ENCODE data around the gene MAN1C1. TPM values are rescaled to one million over a fixed set of nuclear protein-coding genes. Genes with fewer than 3 reads are reported as not detected.

MAN1C1 gene
- total RNA-seq, 2 donors from 2014 or later, result 0.88 to 2.5 TPM

- no peak for ATAC-seq
- H3K27ac Mint-ChIP-seq, result no peak overlapping the region
- H3K4me1 Mint-ChIP-seq (ENCODE audit: low read depth in 2 of 2), result peaks cover 8 to 9% of the 10 kb centered on the region in 2 donors
- no peak overlapping the region for H3K4me3 Mint-ChIP-seq
- no peak for DNase-seq (ENCODE audit: low spot score)
- no peaks in the 10 kb centered on the region for H3K9me3 Mint-ChIP-seq
- peaks cover 0 to 3% of the 10 kb centered on the region in 2 donors for H3K27me3 Mint-ChIP-seq
- no peaks in the 10 kb centered on the region for H3K36me3 Mint-ChIP-seq
Observed at GRCh38 chr1:25804964-25805862, 188.6 kb downstream of the MAN1C1 start.

- H3K27me3 Mint-ChIP-seq, result peaks cover 0 to 3% of the 10 kb centered on the region in 2 donors
- no peaks in the 10 kb centered on the region for H3K36me3 Mint-ChIP-seq
- no peak for ATAC-seq
- no peak overlapping the region for H3K27ac Mint-ChIP-seq
- no peak overlapping the region for H3K4me3 Mint-ChIP-seq
- H3K4me1 Mint-ChIP-seq (ENCODE audit: low read depth in 2 of 2), result peaks cover 2 to 5% of the 10 kb centered on the region in 2 donors
- DNase-seq (ENCODE audit: low spot score), result no peak
- H3K9me3 Mint-ChIP-seq, result no peaks in the 10 kb centered on the region
Observed at GRCh38 chr1:25805863-25806225, 189.3 kb downstream of the MAN1C1 start.

GRCh38 chr1:25806418-25806817, 189.8 kb downstream of the MAN1C1 start:
- DNase-seq (ENCODE audit: low spot score) (peak; percentile 8), ATAC-seq (no peak)
- Mint-ChIP-seq H3K27ac (no peak overlapping the region), H3K4me3 (no peak overlapping the region), H3K27me3 (peaks cover 0 to 3% of the 10 kb centered on the region in 2 donors), H3K36me3 (no peaks in the 10 kb centered on the region), H3K4me1 (ENCODE audit: low read depth in 2 of 2) (peaks cover 0 to 5% of the 10 kb centered on the region in 2 donors), H3K9me3 (no peaks in the 10 kb centered on the region)

GRCh38 chr1:25807480-25808390, 191.1 kb downstream of the MAN1C1 start:
- H3K9me3 Mint-ChIP-seq, result no peaks in the 10 kb centered on the region
- peaks cover 0 to 5% of the 10 kb centered on the region in 2 donors for H3K4me1 Mint-ChIP-seq (ENCODE audit: low read depth in 2 of 2)
- H3K27ac Mint-ChIP-seq, result no peak overlapping the region
- no peaks in the 10 kb centered on the region for H3K36me3 Mint-ChIP-seq
- H3K27me3 Mint-ChIP-seq, result no peaks in the 10 kb centered on the region
- no peak for DNase-seq (ENCODE audit: low spot score)
- ATAC-seq, result peak in 1 of 2 donors; percentile 43
- no peak overlapping the region for H3K4me3 Mint-ChIP-seq

GRCh38 chr1:25808481-25809244, 192.1 kb downstream of the MAN1C1 start:
- no peak for DNase-seq (ENCODE audit: low spot score)
- no peak overlapping the region for H3K27ac Mint-ChIP-seq
- H3K4me1 Mint-ChIP-seq (ENCODE audit: low read depth in 2 of 2), result peaks cover 0 to 8% of the 10 kb centered on the region in 2 donors
- H3K9me3 Mint-ChIP-seq, result no peaks in the 10 kb centered on the region
- H3K36me3 Mint-ChIP-seq, result no peaks in the 10 kb centered on the region
- no peaks in the 10 kb centered on the region for H3K27me3 Mint-ChIP-seq
- no peak overlapping the region for H3K4me3 Mint-ChIP-seq
- no peak for ATAC-seq

- Mint-ChIP-seq H3K4me1 (ENCODE audit: low read depth in 2 of 2) (peaks cover 0 to 8% of the 10 kb centered on the region in 2 donors), H3K36me3 (no peaks in the 10 kb centered on the region), H3K9me3 (no peaks in the 10 kb centered on the region), H3K27ac (no peak overlapping the region), H3K27me3 (no peaks in the 10 kb centered on the region), H3K4me3 (no peak overlapping the region)
- no peak for ATAC-seq
- no peak for DNase-seq (ENCODE audit: low spot score)
Observed at GRCh38 chr1:25809283-25809926, 192.8 kb downstream of the MAN1C1 start.

- Mint-ChIP-seq H3K36me3 (no peaks in the 10 kb centered on the region), H3K4me1 (ENCODE audit: low read depth in 2 of 2) (peaks cover 0 to 11% of the 10 kb centered on the region in 2 donors), H3K4me3 (no peak overlapping the region), H3K9me3 (no peaks in the 10 kb centered on the region), H3K27me3 (no peaks in the 10 kb centered on the region), H3K27ac (no peak overlapping the region)
- ATAC-seq (no peak), DNase-seq (ENCODE audit: low spot score) (no peak)
Observed at GRCh38 chr1:25809929-25810328, 193.3 kb downstream of the MAN1C1 start.

GRCh38 chr1:25810341-25811299, 194.0 kb downstream of the MAN1C1 start:
- DNase-seq (ENCODE audit: low spot score) (peak; percentile 82), ATAC-seq (peak; percentile 71 to 82)
- H3K9me3 Mint-ChIP-seq, result no peaks in the 10 kb centered on the region
- no peaks in the 10 kb centered on the region for H3K36me3 Mint-ChIP-seq
- no peak overlapping the region for H3K27ac Mint-ChIP-seq
- H3K4me1 Mint-ChIP-seq (ENCODE audit: low read depth in 2 of 2), result peaks cover 0 to 12% of the 10 kb centered on the region in 2 donors
- H3K4me3 Mint-ChIP-seq, result no peak overlapping the region
- no peaks in the 10 kb centered on the region for H3K27me3 Mint-ChIP-seq

GRCh38 chr1:25811384-25812082, 194.9 kb downstream of the MAN1C1 start:
- Mint-ChIP-seq H3K27ac (no peak overlapping the region), H3K4me1 (ENCODE audit: low read depth in 2 of 2) (peaks cover 0 to 7% of the 10 kb centered on the region in 2 donors), H3K4me3 (no peak overlapping the region), H3K27me3 (no peaks in the 10 kb centered on the region), H3K9me3 (no peaks in the 10 kb centered on the region), H3K36me3 (no peaks in the 10 kb centered on the region)
- DNase-seq (ENCODE audit: low spot score), result no peak
- ATAC-seq, result no peak

GRCh38 chr1:25813071-25813733, 196.6 kb downstream of the MAN1C1 start:
- Mint-ChIP-seq H3K27me3 (no peaks in the 10 kb centered on the region), H3K4me1 (ENCODE audit: low read depth in 2 of 2) (peaks cover 2 to 8% of the 10 kb centered on the region in 2 donors), H3K36me3 (no peaks in the 10 kb centered on the region), H3K4me3 (no peak overlapping the region), H3K9me3 (no peaks in the 10 kb centered on the region), H3K27ac (peak overlapping the region in 1 of 2 donors; percentile 21)
- no peak for DNase-seq (ENCODE audit: low spot score)
- ATAC-seq, result no peak

GRCh38 chr1:25813734-25814471, 197.3 kb downstream of the MAN1C1 start:
- Mint-ChIP-seq H3K36me3 (no peaks in the 10 kb centered on the region), H3K27me3 (no peaks in the 10 kb centered on the region), H3K9me3 (no peaks in the 10 kb centered on the region), H3K27ac (no peak overlapping the region), H3K4me1 (ENCODE audit: low read depth in 2 of 2) (peaks cover 9 to 15% of the 10 kb centered on the region in 2 donors), H3K4me3 (no peak overlapping the region)
- DNase-seq (ENCODE audit: low spot score) (no peak), ATAC-seq (no peak)
